ENCODE results near the gene CCDC150.

GRCh38 chr2:196723571-196723970 is 84.1 kb downstream of the CCDC150 start:
- TF ChIP-seq CTCF (conservative IDR thresholded peaks at IDR 0.05) (no peak), ZFX (IDR thresholded peaks at IDR 0.05) (no peak)

Measured in C4-2B (cell line).